ENCODE results near the gene CD79B. TPM values are rescaled to one million over a fixed set of nuclear protein-coding genes. Genes with fewer than 3 reads are reported as not detected.

The CD79B gene
- total RNA-seq, 2 experiments from 2014 or later, result 17.0 to 19.6 TPM

GRCh38 chr17:63962298-63962744 lies 30.2 kb upstream of the CD79B start:
- Mint-ChIP-seq H3K27me3 (peaks cover 2% of the 10 kb centered on the region), H3K4me3 (no peak overlapping the region), H3K36me3 (no peaks in the 10 kb centered on the region), H3K27ac (no peak overlapping the region), H3K9me3 (no peaks in the 10 kb centered on the region), H3K4me1 (peaks cover 7% of the 10 kb centered on the region)
- ATAC-seq (ENCODE audit: low read depth) (no peak), DNase-seq (no peak)
- POLR2A ChIA-PET, result no interaction called here

DNA sequence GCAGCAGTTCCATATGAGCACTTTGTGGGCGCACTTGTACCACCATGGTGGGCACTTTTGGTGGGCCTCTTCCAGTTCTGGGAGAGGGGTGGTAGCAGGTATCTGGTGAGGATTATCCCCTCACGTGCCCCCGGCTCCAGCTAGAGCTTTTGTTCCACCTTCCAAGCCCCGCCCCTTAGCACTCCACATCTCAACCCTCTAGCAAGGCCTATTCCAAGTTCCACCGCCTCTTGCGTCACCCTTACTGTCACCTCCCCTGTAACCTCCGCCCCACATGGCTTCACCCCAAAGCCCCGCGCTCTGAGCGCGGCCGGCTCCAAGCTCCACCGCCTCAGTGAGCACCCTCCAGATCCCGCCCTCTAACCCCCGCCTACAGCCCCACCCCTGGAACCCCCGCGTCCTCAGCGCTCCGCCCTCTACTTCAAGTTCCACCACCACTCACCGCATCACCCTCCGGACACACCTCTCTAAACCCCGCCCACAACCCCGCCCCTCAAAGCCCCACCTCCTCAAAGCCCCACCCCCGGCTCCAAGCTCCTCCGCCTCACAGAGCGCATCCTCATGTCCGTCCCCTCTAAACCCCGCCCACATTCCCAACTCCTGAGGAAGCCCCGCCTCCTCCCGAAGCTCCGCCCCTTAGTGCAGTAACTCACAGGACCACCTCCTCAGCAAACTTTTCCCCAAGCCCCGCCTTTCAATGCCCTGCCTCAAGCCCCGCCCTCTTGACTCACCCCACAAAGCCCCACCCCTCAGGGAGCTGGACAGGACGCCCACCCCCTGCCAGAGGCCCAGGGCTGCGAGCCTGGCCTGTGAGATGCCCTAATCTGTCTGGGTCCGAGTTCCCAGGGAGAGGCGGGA lies 29.5 kb upstream of the CD79B start:
- POLR2A ChIA-PET, result interaction anchor here (0.7 to 0.8 kb wide), 2 partner anchors 24 to 301 kb away, joined by 3 read pairs; partner anchors contain the start of gene TEX2
- no peak for ATAC-seq (ENCODE audit: low read depth)
- H3K27me3 Mint-ChIP-seq, result peaks cover 2% of the 10 kb centered on the region
- H3K27ac Mint-ChIP-seq, result no peak overlapping the region
- no peaks in the 10 kb centered on the region for H3K9me3 Mint-ChIP-seq
- H3K36me3 Mint-ChIP-seq, result no peaks in the 10 kb centered on the region
- peaks cover 2% of the 10 kb centered on the region for H3K4me1 Mint-ChIP-seq
- no peak for DNase-seq
- H3K4me3 Mint-ChIP-seq, result no peak overlapping the region

DNA sequence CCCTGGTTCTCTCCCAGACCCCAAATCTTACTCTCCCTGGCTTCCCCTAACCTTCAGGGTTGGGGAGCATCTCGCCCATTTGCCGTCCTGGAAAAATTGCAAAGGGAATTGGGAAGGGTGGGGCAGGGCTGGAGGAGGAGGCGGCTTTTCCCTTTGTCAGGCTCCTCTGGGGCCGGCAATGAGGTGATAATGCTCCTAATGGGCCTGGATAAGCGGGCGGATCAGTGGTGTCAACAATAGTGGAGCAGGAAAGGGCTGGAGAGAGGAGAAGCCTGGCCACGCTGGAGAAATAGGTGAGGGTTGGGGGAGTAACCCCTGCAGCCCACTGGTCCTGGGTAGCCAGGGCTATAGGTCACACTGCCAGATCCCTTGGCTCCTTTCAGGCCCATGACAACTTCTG lies 28.3 kb upstream of the CD79B start:
- no peak overlapping the region for H3K27ac Mint-ChIP-seq
- H3K4me3 Mint-ChIP-seq, result no peak overlapping the region
- H3K4me1 Mint-ChIP-seq, result peaks cover 2% of the 10 kb centered on the region
- DNase-seq (no peak), ATAC-seq (ENCODE audit: low read depth) (no peak)
- peaks cover 2% of the 10 kb centered on the region for H3K27me3 Mint-ChIP-seq
- H3K9me3 Mint-ChIP-seq, result no peaks in the 10 kb centered on the region
- no peaks in the 10 kb centered on the region for H3K36me3 Mint-ChIP-seq
- POLR2A ChIA-PET, result no interaction called here

DNA sequence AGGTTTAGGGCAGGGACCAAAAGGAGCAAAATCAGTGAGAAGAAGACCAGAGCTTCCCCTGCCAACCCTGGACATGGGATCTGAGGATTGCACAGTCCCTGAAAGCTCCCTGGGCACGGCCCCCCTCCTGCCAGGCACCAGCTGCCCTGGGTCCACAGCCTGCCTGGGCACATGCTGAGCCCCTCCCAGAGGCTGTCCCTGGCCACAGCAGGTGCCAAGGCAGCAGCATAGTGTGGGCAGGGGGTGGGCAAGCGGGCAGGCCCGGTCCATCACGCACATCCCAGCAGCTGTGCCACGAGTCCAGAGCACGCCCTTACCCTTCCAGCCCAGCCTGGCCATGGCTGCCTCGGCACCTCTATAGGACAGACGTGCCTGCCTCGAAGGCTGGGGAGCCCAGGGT lies 27.9 kb upstream of the CD79B start:
- H3K4me1 Mint-ChIP-seq, result peaks cover 2% of the 10 kb centered on the region
- ATAC-seq (ENCODE audit: low read depth) (no peak), DNase-seq (no peak)
- peaks cover 5% of the 10 kb centered on the region for H3K27me3 Mint-ChIP-seq
- no peaks in the 10 kb centered on the region for H3K36me3 Mint-ChIP-seq
- POLR2A ChIA-PET, result no interaction called here
- no peaks in the 10 kb centered on the region for H3K9me3 Mint-ChIP-seq
- no peak overlapping the region for H3K27ac Mint-ChIP-seq
- H3K4me3 Mint-ChIP-seq, result no peak overlapping the region

GRCh38 chr17:63956296-63956920 lies 24.3 kb upstream of the CD79B start:
- H3K27ac Mint-ChIP-seq, result no peak overlapping the region
- ATAC-seq (ENCODE audit: low read depth), result no peak
- POLR2A ChIA-PET, result interaction anchor here (1.2 to 1.5 kb wide), 2 partner anchors 10 kb away, joined by 4 read pairs; no protein-coding TSS in a partner anchor
- H3K9me3 Mint-ChIP-seq, result no peaks in the 10 kb centered on the region
- no peaks in the 10 kb centered on the region for H3K36me3 Mint-ChIP-seq
- H3K4me1 Mint-ChIP-seq, result peaks cover 9% of the 10 kb centered on the region
- no peak overlapping the region for H3K4me3 Mint-ChIP-seq
- no peak for DNase-seq
- H3K27me3 Mint-ChIP-seq, result peaks cover 2% of the 10 kb centered on the region

- DNase-seq (no peak), ATAC-seq (ENCODE audit: low read depth) (no peak)
- no peak overlapping the region for H3K4me3 Mint-ChIP-seq
- H3K36me3 Mint-ChIP-seq, result no peaks in the 10 kb centered on the region
- H3K27ac Mint-ChIP-seq, result no peak overlapping the region
- H3K9me3 Mint-ChIP-seq, result no peaks in the 10 kb centered on the region
- H3K27me3 Mint-ChIP-seq, result peaks cover 2% of the 10 kb centered on the region
- peaks cover 9% of the 10 kb centered on the region for H3K4me1 Mint-ChIP-seq
- POLR2A ChIA-PET, result interaction anchor here (1.2 to 1.5 kb wide), 2 partner anchors 9 to 11 kb away, joined by 4 read pairs; no protein-coding TSS in a partner anchor
These were observed 23.7 kb upstream of the CD79B start for GRCh38 chr17:63955791-63956190.

DNA sequence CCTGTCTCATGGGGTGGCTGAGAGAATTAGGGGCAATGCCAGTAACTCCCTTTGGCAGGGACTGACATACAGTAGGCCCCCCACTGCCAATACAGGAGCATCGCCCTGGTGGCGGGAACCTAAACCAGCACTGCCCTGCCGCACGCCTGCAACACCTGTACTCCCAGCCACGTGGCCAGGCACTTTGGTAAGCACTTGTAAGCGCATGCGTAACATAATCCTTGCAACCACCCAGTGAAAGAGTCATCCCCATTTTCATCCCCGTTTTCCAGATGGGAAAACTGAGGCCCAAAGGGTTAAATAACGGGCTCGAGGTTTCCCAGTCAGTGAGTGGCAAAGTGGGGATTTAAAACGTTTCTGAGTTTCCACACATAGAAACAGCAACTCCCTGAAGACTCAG lies 23.1 kb upstream of the CD79B start:
- ATAC-seq (ENCODE audit: low read depth) (no peak), DNase-seq (no peak)
- Mint-ChIP-seq H3K27me3 (peaks cover 2% of the 10 kb centered on the region), H3K36me3 (no peaks in the 10 kb centered on the region), H3K4me3 (no peak overlapping the region), H3K27ac (no peak overlapping the region), H3K9me3 (no peaks in the 10 kb centered on the region), H3K4me1 (peaks cover 9% of the 10 kb centered on the region)
- POLR2A ChIA-PET, result no interaction called here

DNA sequence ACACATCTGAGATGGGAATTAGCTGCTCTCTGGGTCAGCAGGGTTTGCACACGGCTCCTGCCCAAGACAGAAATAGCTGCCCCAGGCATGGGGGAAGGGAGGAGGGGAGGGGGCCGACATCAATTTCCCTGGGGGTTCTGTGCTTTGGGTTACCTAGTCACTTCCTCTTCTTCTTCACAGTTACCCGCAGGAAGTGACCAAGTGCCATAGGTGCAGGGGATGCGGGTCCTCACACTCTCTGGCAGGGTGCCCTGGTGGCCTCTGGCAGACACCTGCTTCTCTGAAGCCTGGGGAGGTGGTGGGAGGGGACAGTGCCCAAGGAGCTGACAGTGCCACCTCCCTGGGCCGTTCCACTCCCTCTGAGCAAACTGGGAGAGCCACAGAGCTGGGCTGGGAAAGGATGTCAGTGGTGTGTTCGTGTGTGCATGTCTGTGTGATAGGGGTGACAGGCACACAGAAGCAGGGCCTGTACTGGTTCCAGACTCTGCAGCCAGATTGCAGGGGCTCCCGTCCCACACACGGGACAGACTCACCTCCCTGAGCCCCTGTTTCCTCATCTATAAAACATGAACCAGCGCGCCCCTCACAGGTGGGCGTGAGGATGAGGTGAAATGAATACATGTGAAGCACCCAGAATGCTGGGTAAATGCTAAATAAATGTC lies 22.4 kb upstream of the CD79B start:
- Mint-ChIP-seq H3K4me3 (peak overlapping the region; percentile 18), H3K27me3 (peaks cover 2% of the 10 kb centered on the region), H3K4me1 (peaks cover 9% of the 10 kb centered on the region), H3K27ac (peak overlapping the region; percentile 60), H3K9me3 (no peaks in the 10 kb centered on the region), H3K36me3 (no peaks in the 10 kb centered on the region)
- ATAC-seq (ENCODE audit: low read depth) (peak; percentile 72), DNase-seq (no peak)
- POLR2A ChIA-PET, result no interaction called here

DNA sequence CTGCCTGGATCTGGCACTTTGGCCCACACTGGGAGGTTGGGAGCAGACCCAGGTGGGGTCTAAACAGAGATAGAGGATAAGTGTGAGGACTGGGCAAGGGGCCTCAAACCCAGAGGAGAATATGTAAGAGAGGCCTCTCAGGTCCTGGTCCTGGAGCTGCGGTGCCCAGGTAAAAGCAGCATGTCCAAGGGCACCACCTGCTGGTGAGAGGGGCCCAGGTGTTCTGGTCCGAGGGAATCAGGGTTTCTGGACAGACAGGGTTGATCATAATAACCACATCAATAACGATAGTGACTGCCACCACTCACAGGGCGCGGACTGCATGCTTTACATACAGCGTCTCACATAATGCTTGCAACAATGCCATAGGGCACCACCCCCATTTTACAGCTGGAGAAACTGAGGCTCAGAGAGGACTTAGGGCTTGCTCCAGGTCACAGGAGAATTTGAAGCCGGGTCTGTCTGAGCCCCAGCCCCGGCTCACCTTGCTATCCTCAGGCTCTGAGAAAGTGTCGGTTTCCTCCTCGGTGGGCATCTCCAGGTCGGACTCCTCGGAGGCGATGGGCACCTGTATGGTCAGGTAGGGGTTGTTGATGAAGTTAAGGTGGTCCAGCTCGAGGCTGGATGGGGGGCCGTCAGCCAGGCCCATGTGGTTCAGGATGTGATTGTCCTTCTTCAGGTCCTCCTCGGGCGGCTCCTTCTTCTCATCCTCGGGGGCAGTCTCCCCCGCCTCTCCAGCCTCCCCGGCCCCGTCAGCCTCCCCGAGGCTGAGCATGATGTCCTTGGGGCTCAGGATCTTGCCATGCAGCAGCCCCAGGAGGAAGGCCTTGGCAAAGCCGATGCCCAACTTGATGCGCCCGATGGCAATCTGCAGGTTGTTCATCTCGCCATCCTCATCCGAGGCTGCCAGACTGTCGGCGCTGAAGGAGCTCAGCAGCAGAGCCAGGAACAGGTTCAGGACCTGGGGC lies 19.1 kb upstream of the CD79B start:
- Mint-ChIP-seq H3K9me3 (no peaks in the 10 kb centered on the region), H3K27ac (no peak overlapping the region), H3K36me3 (no peaks in the 10 kb centered on the region), H3K4me1 (peaks cover 14% of the 10 kb centered on the region), H3K4me3 (no peak overlapping the region), H3K27me3 (peaks cover 2% of the 10 kb centered on the region)
- POLR2A ChIA-PET, result interaction anchor here (1.3 kb wide), 1 partner anchor 19 kb away, joined by 4 read pairs; the partner anchor contains the start of gene CD79B
- ATAC-seq (ENCODE audit: low read depth) (no peak), DNase-seq (peak; percentile 53)

DNA sequence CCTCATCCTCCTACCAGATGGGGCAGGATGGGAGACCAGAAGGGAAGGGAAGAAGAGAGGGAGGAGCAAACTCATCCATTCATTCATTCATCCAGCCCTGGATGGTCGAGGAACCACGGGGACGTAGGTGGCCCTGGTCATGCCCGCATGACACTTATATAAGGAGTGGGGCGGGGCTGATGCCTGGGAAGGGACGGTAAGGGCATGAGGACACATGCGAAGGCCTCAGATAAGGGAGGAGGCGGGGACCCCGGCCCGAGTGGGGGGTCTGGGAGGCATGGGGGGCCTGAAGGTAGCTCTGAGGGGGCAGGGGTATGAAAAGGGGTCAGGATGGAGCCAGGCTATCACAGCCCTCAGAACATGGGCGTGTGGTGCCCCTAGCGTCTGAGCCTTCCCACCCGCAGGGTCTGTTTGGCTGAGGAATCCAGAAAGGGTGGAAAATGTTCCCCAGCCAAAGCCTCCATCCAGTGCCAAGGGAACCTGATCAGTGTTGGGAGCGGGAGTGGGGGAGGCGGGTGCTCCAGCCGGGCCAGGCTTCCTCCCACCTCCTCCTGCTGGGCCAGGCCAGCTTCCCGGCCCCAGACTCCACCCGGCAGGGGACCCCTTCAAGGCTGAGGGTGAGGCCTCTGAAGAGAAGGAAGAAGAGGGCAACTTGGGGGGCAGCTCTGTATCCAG lies 17.6 kb upstream of the CD79B start:
- no peak overlapping the region for H3K27ac Mint-ChIP-seq
- POLR2A ChIA-PET, result interaction anchor here (1.0 to 1.3 kb wide), 2 partner anchors 18 to 50 kb away, joined by 4 read pairs; partner anchors contain the start of gene CD79B

DNA sequence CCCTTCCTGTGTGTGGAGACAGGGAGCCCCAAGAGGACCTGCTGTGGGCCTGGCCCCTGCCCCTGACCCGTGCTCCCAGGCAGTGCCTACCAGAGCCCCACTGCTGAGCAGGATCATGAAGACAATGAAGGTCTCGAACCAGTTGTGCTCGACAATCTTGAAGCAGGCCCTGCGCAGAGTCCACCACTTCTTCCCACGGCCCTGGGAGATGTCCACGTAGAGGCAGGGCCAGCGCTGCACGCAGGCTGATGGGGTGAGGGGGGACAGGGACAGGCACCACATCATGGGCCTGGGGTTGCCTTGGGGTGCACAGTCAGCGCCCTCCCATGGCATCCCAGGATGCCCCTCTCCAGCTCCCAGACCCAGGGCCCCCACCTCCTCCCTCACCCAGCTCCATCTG lies 16.4 kb upstream of the CD79B start:
- H3K4me3 Mint-ChIP-seq, result no peak overlapping the region
- DNase-seq (no peak), ATAC-seq (ENCODE audit: low read depth) (no peak)
- H3K36me3 Mint-ChIP-seq, result no peaks in the 10 kb centered on the region
- H3K4me1 Mint-ChIP-seq, result peaks cover 7% of the 10 kb centered on the region
- H3K27me3 Mint-ChIP-seq, result peaks cover 8% of the 10 kb centered on the region
- no peaks in the 10 kb centered on the region for H3K9me3 Mint-ChIP-seq
- POLR2A ChIA-PET, result interaction anchor here (1.0 kb wide), 1 partner anchor 51 kb away, joined by 4 read pairs; no protein-coding TSS in a partner anchor
- no peak overlapping the region for H3K27ac Mint-ChIP-seq

More for the DNA sequence above, 17.6 kb upstream of the CD79B start:
- Mint-ChIP-seq H3K36me3 (no peaks in the 10 kb centered on the region), H3K4me1 (peaks cover 16% of the 10 kb centered on the region), H3K27me3 (peaks cover 2% of the 10 kb centered on the region), H3K4me3 (no peak overlapping the region), H3K9me3 (no peaks in the 10 kb centered on the region)
- DNase-seq (no peak), ATAC-seq (ENCODE audit: low read depth) (no peak)

DNA sequence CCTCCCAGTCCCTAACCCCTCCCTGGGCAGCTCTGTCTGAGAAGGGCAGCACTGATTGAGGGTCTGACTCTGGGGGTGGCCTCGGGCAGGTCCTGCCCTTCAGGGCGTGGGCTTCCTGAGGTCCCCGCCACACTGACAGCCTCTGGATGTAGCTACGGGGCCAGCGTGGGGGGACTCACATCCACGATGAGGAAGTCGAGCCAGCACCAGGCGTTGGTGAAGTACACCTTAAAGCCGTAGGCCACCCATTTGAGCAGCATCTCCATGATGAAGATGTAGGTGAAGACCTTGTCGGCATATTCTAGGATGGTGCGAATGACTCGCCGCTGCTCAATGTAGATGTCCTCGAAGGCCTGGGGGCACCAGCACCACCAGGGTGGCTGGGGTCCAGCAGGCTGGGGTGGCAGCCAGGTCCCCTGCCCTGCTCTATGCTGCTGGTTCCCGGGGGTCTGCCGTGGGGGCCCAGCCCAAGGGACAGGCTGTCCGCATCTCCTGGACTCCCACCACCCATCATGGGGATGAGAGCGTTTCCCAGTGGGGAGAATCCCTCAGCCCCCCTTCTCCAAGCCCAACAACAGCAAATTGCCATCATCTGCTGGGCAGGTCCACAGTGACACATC lies 15.7 kb upstream of the CD79B start:
- Mint-ChIP-seq H3K36me3 (no peaks in the 10 kb centered on the region), H3K27me3 (peaks cover 11% of the 10 kb centered on the region), H3K27ac (no peak overlapping the region), H3K4me1 (peaks cover 7% of the 10 kb centered on the region), H3K4me3 (no peak overlapping the region), H3K9me3 (no peaks in the 10 kb centered on the region)
- ATAC-seq (ENCODE audit: low read depth) (no peak), DNase-seq (no peak)
- POLR2A ChIA-PET, result interaction anchor here (1.7 kb wide), 1 partner anchor 19 kb away, joined by 4 read pairs; no protein-coding TSS in a partner anchor
